A549 (cell line): ENCODE results near the gene SF3B3.

Source experiments
- CHD4 ChIP-seq: fragments of 200-600 bp; sonication (generic); IDR thresholded peaks from 2 replicates; pipeline ENCODE4 v1.6.1; 2016; ENCODE audit warnings: antibody characterized with exemption, mild to moderate bottlenecking, borderline replicate concordance
- EP300 ChIP-seq, 2 experiments: fragments of >200 bp; sonication (Bioruptor Twin); formaldehyde crosslinking; IDR thresholded peaks; 2 replicates in 1 of 2; 3 replicates in 1 of 2; pipeline ENCODE4 v1.6.1; 2016 to 2017
- JUNB ChIP-seq: fragments of >200 bp; sonication (Bioruptor Twin); formaldehyde crosslinking; IDR thresholded peaks from 2 replicates; pipeline ENCODE4 v1.6.1; 2016
- MAX ChIP-seq: IDR thresholded peaks from 2 replicates; pipeline ENCODE4 v1.6.1; 2012
- POLR2A ChIP-seq: IDR thresholded peaks from 2 replicates; pipeline ENCODE4 v1.6.1; 2012; ENCODE audit warnings: mild to moderate bottlenecking, low read length
- RARB ChIP-seq: fragments of 250-450 bp; sonication (Bioruptor Pico); IDR thresholded peaks from 2 replicates; pipeline ENCODE4 v1.8.0; 2021; ENCODE audit warnings: mild to moderate bottlenecking, moderate library complexity
- RFX5 ChIP-seq: fragments of 450-650 bp; IDR thresholded peaks from 2 replicates; pipeline ENCODE4 v1.7.1; 2014; ENCODE audit warnings: antibody characterized with exemption, mild to moderate bottlenecking, moderate library complexity
- SMC3 ChIP-seq: fragments of >200 bp; sonication (Bioruptor Twin); formaldehyde crosslinking; IDR thresholded peaks from 3 replicates; pipeline ENCODE4 v1.6.1; 2018; ENCODE audit warnings: inconsistent platforms
- SREBF2 ChIP-seq: fragments of 450-650 bp; IDR thresholded peaks from 2 replicates; pipeline ENCODE4 v1.6.1; 2014; ENCODE audit warnings: mild to moderate bottlenecking, moderate library complexity
- USF2 ChIP-seq: fragments of 450-650 bp; IDR thresholded peaks from 2 replicates; pipeline ENCODE4 v1.6.1; 2014; ENCODE audit warnings: antibody characterized with exemption
- ZC3H11A ChIP-seq: fragments of 450-650 bp; IDR thresholded peaks from 2 replicates; pipeline ENCODE4 v1.6.1; 2014; ENCODE audit warnings: antibody characterized with exemption, mild to moderate bottlenecking
- TF ChIP-seq, protein P1 (sequence below): fragments of >200 bp; sonication (Bioruptor Twin); formaldehyde crosslinking; IDR thresholded peaks from 3 replicates; pipeline ENCODE4 v1.5.1; 2016
- TF ChIP-seq, protein P2 (sequence below): fragments of >200 bp; sonication (Bioruptor Twin); formaldehyde crosslinking; IDR thresholded peaks from 3 replicates; pipeline ENCODE4 v1.6.1; 2016

DNA sequence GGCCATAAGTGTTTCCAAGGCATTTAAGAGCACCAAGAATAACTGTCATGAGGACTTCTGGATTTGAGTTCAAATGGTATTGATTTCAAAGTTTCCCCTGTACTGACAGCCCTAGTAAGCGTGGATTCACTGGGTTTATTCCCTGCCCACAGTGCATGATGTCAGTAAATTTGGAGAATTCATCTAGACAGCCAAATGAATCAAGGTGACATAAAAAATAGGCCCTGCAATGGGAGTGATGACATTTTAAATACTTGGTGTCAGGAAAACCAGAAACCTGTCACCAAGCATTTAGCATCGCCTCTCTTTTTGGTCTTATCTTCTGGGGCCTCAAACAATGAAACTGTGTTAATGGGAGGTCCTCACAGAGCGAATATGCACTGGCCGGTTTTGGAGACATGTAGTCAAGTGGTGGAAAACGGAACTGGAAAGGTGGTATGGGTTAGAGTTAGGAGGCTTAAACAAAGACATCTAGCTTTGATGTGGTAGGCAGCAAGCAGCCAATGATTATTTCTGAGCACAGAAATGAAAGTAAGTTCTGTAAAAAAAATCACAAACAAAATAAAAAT, 29.3 kb upstream of the SF3B3 start:
- TF ChIP-seq RARB: no peak
- TF ChIP-seq, protein P1, sequence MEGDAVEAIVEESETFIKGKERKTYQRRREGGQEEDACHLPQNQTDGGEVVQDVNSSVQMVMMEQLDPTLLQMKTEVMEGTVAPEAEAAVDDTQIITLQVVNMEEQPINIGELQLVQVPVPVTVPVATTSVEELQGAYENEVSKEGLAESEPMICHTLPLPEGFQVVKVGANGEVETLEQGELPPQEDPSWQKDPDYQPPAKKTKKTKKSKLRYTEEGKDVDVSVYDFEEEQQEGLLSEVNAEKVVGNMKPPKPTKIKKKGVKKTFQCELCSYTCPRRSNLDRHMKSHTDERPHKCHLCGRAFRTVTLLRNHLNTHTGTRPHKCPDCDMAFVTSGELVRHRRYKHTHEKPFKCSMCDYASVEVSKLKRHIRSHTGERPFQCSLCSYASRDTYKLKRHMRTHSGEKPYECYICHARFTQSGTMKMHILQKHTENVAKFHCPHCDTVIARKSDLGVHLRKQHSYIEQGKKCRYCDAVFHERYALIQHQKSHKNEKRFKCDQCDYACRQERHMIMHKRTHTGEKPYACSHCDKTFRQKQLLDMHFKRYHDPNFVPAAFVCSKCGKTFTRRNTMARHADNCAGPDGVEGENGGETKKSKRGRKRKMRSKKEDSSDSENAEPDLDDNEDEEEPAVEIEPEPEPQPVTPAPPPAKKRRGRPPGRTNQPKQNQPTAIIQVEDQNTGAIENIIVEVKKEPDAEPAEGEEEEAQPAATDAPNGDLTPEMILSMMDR: no peak
- no peak for TF ChIP-seq SMC3
- TF ChIP-seq SREBF2: no peak
- TF ChIP-seq POLR2A: no peak
- no peak for TF ChIP-seq EP300 (IDR thresholded peaks at IDR 0.05)
- TF ChIP-seq, protein P2, sequence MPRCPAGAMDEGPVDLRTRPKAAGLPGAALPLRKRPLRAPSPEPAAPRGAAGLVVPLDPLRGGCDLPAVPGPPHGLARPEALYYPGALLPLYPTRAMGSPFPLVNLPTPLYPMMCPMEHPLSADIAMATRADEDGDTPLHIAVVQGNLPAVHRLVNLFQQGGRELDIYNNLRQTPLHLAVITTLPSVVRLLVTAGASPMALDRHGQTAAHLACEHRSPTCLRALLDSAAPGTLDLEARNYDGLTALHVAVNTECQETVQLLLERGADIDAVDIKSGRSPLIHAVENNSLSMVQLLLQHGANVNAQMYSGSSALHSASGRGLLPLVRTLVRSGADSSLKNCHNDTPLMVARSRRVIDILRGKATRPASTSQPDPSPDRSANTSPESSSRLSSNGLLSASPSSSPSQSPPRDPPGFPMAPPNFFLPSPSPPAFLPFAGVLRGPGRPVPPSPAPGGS: no peak
- no peak for TF ChIP-seq ZC3H11A
- TF ChIP-seq USF2: no peak
- no peak for TF ChIP-seq JUNB
- no peak for TF ChIP-seq CHD4
- TF ChIP-seq MAX: no peak
- TF ChIP-seq RFX5: no peak
